Stomach (tissue), 4 donors: ENCODE measurements around the gene EPS8L2.

Experiments used
- EP300 ChIP-seq: sonication (generic); formaldehyde crosslinking; IDR thresholded peaks from one replicate; pipeline ENCODE4 v1.6.1; 2017; ENCODE audit warnings: antibody characterized with exemption
- TF ChIP-seq, protein P1 (sequence below), 7 experiments: fragments of 450-650 bp in 4 of 7; fragments of 200-600 bp in 3 of 7; sonication (generic) in 3 of 7; IDR thresholded peaks; one replicate each; pipeline ENCODE4 v1.5.1; 2016 to 2019; ENCODE audit warnings: antibody characterized with exemption in 7 of 7, control low read depth in 2 of 7, mild to moderate bottlenecking in 1 of 7

DNA sequence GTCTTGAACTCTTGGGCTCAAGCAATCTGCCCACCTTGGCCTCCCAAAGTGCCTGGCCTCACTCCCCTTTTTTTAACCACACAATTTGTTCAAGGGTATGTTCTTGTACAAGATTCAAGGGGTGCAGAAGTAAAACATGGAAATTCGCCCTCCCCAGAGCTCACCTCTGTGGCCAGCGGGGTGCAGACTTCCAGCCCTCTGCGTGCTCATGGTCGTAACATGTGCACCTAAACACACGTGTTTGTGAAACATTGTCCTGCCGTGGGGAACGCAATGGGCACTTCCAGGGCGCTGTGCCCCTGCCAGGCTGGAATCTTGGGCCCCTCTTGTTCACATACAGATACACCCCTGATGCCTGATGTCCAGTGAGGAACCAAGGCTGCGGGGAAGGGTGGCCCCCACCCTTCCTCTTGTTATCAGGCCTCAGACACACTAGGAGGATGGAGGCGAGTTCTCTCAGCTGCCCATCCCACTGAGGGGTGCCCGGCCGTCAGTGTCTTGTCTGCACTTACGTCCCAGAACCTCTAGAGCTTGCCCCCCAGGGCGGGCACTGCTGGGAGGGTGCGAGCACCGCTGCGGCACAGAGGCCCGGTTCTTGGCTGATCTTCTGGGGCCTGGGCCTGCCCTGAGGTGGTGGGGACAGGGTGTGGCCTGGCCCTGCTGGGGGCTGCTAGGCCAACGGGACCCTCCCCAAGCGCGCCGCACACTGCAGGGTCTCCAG lies 4.1 kb upstream of the EPS8L2 start:
- no peak for TF ChIP-seq EP300
- TF ChIP-seq, protein P1, sequence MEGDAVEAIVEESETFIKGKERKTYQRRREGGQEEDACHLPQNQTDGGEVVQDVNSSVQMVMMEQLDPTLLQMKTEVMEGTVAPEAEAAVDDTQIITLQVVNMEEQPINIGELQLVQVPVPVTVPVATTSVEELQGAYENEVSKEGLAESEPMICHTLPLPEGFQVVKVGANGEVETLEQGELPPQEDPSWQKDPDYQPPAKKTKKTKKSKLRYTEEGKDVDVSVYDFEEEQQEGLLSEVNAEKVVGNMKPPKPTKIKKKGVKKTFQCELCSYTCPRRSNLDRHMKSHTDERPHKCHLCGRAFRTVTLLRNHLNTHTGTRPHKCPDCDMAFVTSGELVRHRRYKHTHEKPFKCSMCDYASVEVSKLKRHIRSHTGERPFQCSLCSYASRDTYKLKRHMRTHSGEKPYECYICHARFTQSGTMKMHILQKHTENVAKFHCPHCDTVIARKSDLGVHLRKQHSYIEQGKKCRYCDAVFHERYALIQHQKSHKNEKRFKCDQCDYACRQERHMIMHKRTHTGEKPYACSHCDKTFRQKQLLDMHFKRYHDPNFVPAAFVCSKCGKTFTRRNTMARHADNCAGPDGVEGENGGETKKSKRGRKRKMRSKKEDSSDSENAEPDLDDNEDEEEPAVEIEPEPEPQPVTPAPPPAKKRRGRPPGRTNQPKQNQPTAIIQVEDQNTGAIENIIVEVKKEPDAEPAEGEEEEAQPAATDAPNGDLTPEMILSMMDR (IDR thresholded peaks at IDR 0.05), result no peak
